A375 (cell line): Measurements from ENCODE around the gene MS4A7. TPM values are rescaled to one million over a fixed set of nuclear protein-coding genes. Genes with fewer than 3 reads are reported as not detected.

Source experiments
- total RNA-seq: library from RNA; depleted of rRNA; stranded (reverse); fragments of >200 nt; shearing (Covaris generic); gene quantifications from 2 replicates; pipeline ENCODE4 v1.2.3, GENCODE V29; 2014; rRNA removed

Gene MS4A7, protein sequence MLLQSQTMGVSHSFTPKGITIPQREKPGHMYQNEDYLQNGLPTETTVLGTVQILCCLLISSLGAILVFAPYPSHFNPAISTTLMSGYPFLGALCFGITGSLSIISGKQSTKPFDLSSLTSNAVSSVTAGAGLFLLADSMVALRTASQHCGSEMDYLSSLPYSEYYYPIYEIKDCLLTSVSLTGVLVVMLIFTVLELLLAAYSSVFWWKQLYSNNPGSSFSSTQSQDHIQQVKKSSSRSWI
- not detected in 2 replicates for total RNA-seq

DNA sequence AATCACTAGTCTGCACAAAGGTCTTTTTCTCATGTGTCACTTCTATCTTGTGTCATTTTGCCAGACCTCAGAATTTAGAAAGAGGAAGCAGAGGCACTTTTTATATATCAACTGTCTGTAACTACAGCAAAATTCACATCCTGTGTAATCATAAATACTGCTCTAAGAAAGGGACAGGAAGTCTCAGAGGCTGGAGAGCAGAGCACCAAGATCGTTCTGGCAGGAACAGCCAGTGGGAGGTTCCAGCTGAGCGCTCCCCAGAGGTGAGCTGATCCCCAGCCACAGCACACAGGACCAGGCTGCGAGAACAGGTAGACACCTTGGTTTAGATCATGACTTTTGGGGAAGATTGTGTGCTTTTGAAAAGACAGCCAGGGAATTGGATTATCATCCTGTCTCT is at the start of gene MS4A7:
Gene MS4A7, plus strand, starts transcription at position 179 of the 400 bp plus-strand sequence. CDS start 4,610 bp downstream, outside the sequence.

DNA sequence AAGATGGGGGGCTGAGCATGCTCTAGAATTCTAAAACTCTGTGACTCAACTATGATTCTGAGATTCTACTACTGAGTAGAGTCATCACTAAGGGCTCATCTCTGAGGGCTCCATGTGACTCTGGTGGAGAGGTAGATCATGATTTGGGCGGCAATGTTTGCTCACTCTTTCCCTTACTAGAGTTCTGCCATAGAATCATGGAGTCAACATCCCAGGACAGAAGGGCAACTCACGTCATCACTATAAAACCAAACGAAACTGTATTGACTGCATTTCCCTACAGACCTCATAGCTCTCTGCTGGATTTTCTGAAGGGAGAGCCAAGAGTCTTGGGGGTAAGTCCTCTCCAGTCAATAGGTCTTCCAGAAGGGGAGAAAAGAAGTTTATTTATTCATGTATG is 18.1 kb downstream of the MS4A7 start, which contains the start of gene MS4A14:
Gene MS4A14, plus strand, starts transcription at position 78 of the 400 bp plus-strand sequence. Its CDS starts 120 bp downstream, at position 198.

DNA sequence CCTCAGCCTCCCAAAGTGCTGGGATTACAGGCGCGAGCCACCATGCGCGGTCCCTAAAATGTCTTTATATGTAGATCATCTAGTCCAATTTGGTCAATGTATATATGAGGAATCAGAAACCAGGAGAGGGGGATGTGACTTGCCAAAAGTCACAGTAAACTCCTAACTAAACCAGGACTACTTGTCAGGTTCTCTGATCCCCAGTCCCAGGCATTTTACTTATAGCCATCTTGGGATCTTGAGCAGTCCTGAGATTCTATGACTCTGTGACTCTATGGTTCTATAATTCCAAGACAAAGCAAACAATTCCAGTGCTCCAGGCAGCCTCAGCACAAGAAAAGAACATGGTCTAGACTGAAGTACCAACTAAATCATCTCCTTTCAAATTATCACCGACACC is 50.9 kb downstream of the MS4A7 start, which contains the start of gene MS4A5:
Gene MS4A5, plus strand, starts transcription at position 301 of the 400 bp plus-strand sequence. CDS start 103 bp downstream, outside the sequence.

Other genes with a start within 250 kb of the MS4A7 start
- gene MS4A6A, start 195.4 kb upstream of the MS4A7 start, total RNA-seq = not detected in 2 replicates
- gene MS4A4E, start 135.4 kb upstream of the MS4A7 start, total RNA-seq = not detected in 2 replicates
- not detected in 2 replicates for gene MS4A4A, start 97.9 kb upstream of the MS4A7 start, total RNA-seq
- gene MS4A6E, start 51.3 kb upstream of the MS4A7 start, total RNA-seq = not detected in 2 replicates
- gene MS4A14, start 17.9 kb downstream of the MS4A7 start, total RNA-seq = not detected in 2 replicates
- gene MS4A5, start 51.0 kb downstream of the MS4A7 start, total RNA-seq = not detected in 2 replicates
- gene MS4A1, start 77.3 kb downstream of the MS4A7 start, total RNA-seq = not detected in 2 replicates
- gene MS4A12, start 114.2 kb downstream of the MS4A7 start, total RNA-seq = not detected in 2 replicates
- gene MS4A13, start 136.9 kb downstream of the MS4A7 start, total RNA-seq = 0.13 and 0.30 TPM in 2 replicates